GM23248 (cell line): ENCODE measurements around the gene ARHGAP24. TPM values are rescaled to one million over a fixed set of nuclear protein-coding genes. Genes with fewer than 3 reads are reported as not detected.

ENCODE experiments used
- DNase-seq: peaks from one replicate; pipeline ENCODE4 v3.0.0-alpha.2; 2015
- H2AFZ ChIP-seq: fragments of 200-600 bp; sonication (generic); 2 replicates; pipeline ENCODE4 v1.6.1; 2016; ENCODE audit warnings: antibody characterized with exemption
- H3F3A ChIP-seq: fragments of 200-600 bp; sonication (generic); 2 replicates; pipeline ENCODE4 v1.6.1; 2016; ENCODE audit warnings: mild to moderate bottlenecking, antibody characterized with exemption, mixed run types; ENCODE audit not compliant: insufficient read depth
- H3K27ac ChIP-seq: fragments of 200-600 bp; sonication (generic); 2 replicates; pipeline ENCODE4 v1.5.1; 2016; ENCODE audit warnings: mild to moderate bottlenecking
- H3K27me3 ChIP-seq: fragments of 200-600 bp; sonication (generic); replicated peaks from 2 replicates; pipeline ENCODE4 v1.6.1; 2016; ENCODE audit warnings: mild to moderate bottlenecking; ENCODE audit not compliant: insufficient read depth
- H3K36me3 ChIP-seq: fragments of 200-600 bp; sonication (generic); 2 replicates; pipeline ENCODE4 v1.6.1; 2016; ENCODE audit warnings: low read depth, mild to moderate bottlenecking
- H3K4me1 ChIP-seq: fragments of 200-600 bp; sonication (generic); 2 replicates; pipeline ENCODE4 v1.6.1; 2016; ENCODE audit warnings: mild to moderate bottlenecking; ENCODE audit not compliant: insufficient read depth
- H3K4me2 ChIP-seq: fragments of 200-600 bp; sonication (generic); one replicate; pipeline ENCODE4 v1.6.1; 2016; ENCODE audit warnings: mild to moderate bottlenecking; ENCODE audit not compliant: unreplicated experiment
- H3K4me3 ChIP-seq: fragments of 200-600 bp; sonication (generic); 2 replicates; pipeline ENCODE4 v1.5.1; 2016; ENCODE audit warnings: mild to moderate bottlenecking
- H3K79me2 ChIP-seq: fragments of 200-600 bp; sonication (generic); 2 replicates; pipeline ENCODE4 v1.6.1; 2016; ENCODE audit warnings: mild to moderate bottlenecking; ENCODE audit not compliant: insufficient read depth
- H3K9ac ChIP-seq: fragments of 200-600 bp; sonication (generic); 2 replicates; pipeline ENCODE4 v1.6.1; 2016; ENCODE audit warnings: mild to moderate bottlenecking
- H3K9me2 ChIP-seq: fragments of 200-600 bp; sonication (generic); 2 replicates; pipeline ENCODE4 v1.6.1; 2016; ENCODE audit warnings: mixed run types, mild to moderate bottlenecking, moderate library complexity; ENCODE audit not compliant: insufficient read depth
- H3K9me3 ChIP-seq: fragments of 200-600 bp; sonication (generic); one replicate; pipeline ENCODE4 v1.6.1; 2017; ENCODE audit warnings: low read depth
- H4K20me1 ChIP-seq: fragments of 200-600 bp; sonication (generic); 2 replicates; pipeline ENCODE4 v1.6.0; 2016; ENCODE audit not compliant: insufficient read depth
- EZH2 ChIP-seq: fragments of 200-600 bp; sonication (generic); IDR thresholded peaks from 2 replicates; pipeline ENCODE4 v1.6.1; 2018; ENCODE audit warnings: antibody characterized with exemption, mild to moderate bottlenecking; ENCODE audit not compliant: insufficient read depth, poor library complexity, severe bottlenecking
- EZH2phosphoT487 ChIP-seq: fragments of 200-600 bp; sonication (generic); IDR thresholded peaks from 2 replicates; pipeline ENCODE4 v1.6.1; 2018; ENCODE audit warnings: antibody characterized with exemption, moderate library complexity, mild to moderate bottlenecking, low read depth; ENCODE audit not compliant: insufficient read depth
- WGBS, 2 experiments: methylation state at CpG; one replicate each; pipeline ENCODE4 v1.1.6; 2015 to 2017; ENCODE audit warnings: low lambda C conversion rate in 2 of 2, low coverage in 1 of 2; ENCODE audit errors: missing lambda C conversion rate in 2 of 2; 5-methylcytosine and 5-hydroxymethylcytosine counted together
- in situ Hi-C: fragments of 300-500 bp; cut with MboI; formaldehyde crosslinking; loops from 2 replicates; pipeline ENCODE4 v1.15.0; 2020
- polyA plus RNA-seq: library from polyadenylated mRNA; unstranded; fragments of >200 nt; fragmentation: Nextera tagmentation; extraction: Ambion mirVana; gene quantifications from 2 replicates; pipeline ENCODE4 v1.2.1, GENCODE V29; 2016
- total RNA-seq: library from RNA; depleted of rRNA; stranded (reverse); fragments of >200 nt; shearing (Covaris generic); gene quantifications from 2 replicates; pipeline ENCODE4 v1.2.3, GENCODE V29; 2014

The ARHGAP24 gene
- total and polyA plus RNA-seq, 2 experiments from 2014 or later = 24.1 to 31.6 TPM

- H2AFZ ChIP-seq = no peak overlapping the region
- no peak overlapping the region for H3K4me2 ChIP-seq
- no peak for DNase-seq
- in situ Hi-C loops = loop anchor here (25.0 kb wide), 1 partner anchor 833 kb away; no protein-coding TSS in a partner anchor
- peaks cover 41% of the 10 kb centered on the region for H3K79me2 ChIP-seq
- no peaks in the 10 kb centered on the region for H3K9me2 ChIP-seq
- H3K9me3 ChIP-seq = no peaks in the 10 kb centered on the region
- H3K4me3 ChIP-seq = no peak overlapping the region
- WGBS, 2 experiments = 67 to 68% methylated on average over 2 of the region's 2 CpGs
- H3K36me3 ChIP-seq = peaks cover 14% of the 10 kb centered on the region; the same call in 1 of the 2 replicates
- no peak overlapping the region for H3K9ac ChIP-seq
- no peaks in the 10 kb centered on the region for H3K27me3 ChIP-seq
- H3K4me1 ChIP-seq = peaks cover 63% of the 10 kb centered on the region
- TF ChIP-seq EZH2 (no peak), EZH2phosphoT487 (no peak)
- H4K20me1 ChIP-seq = no peaks in the 10 kb centered on the region
- no peak overlapping the region for H3K27ac ChIP-seq
- peaks cover 41% of the 10 kb centered on the region for H3F3A ChIP-seq
Observed at GRCh38 chr4:85970535-85970934, 495.6 kb downstream of the ARHGAP24 start.

GRCh38 chr4:85979276-85979675 is 504.3 kb downstream of the ARHGAP24 start:
- Histone ChIP-seq H3K9ac (no peak overlapping the region), H3F3A (no peaks in the 10 kb centered on the region), H3K4me2 (no peak overlapping the region), H4K20me1 (no peaks in the 10 kb centered on the region), H3K9me3 (no peaks in the 10 kb centered on the region), H3K36me3 (peaks cover 32% of the 10 kb centered on the region), H3K27ac (no peak overlapping the region), H3K9me2 (no peaks in the 10 kb centered on the region), H3K4me3 (no peak overlapping the region), H3K79me2 (0 out of 2 replicates have a peak, but pooled peaks cover 6% of the 10 kb centered on the region), H3K4me1 (no peaks in the 10 kb centered on the region), H2AFZ (no peak overlapping the region), H3K27me3 (no peaks in the 10 kb centered on the region)
- TF ChIP-seq EZH2 = no peak
- no peak for TF ChIP-seq EZH2phosphoT487
- WGBS, 2 experiments = 91 to 100% methylated on average over 3 of the region's 3 CpGs
- in situ Hi-C loops = no loop called here
- no peak for DNase-seq

- peak; percentile 27 for DNase-seq
- Histone ChIP-seq H3K27ac (no peak overlapping the region), H3K27me3 (no peaks in the 10 kb centered on the region), H2AFZ (no peak overlapping the region), H3F3A (no peaks in the 10 kb centered on the region; the same call in 1 of the 2 replicates), H3K4me2 (no peak overlapping the region), H3K9ac (no peak overlapping the region), H3K4me1 (0 out of 2 replicates have a peak, but pooled peaks cover 4% of the 10 kb centered on the region), H4K20me1 (no peaks in the 10 kb centered on the region), H3K9me3 (no peaks in the 10 kb centered on the region), H3K36me3 (0 out of 2 replicates have a peak, but pooled peaks cover 21% of the 10 kb centered on the region), H3K79me2 (no peaks in the 10 kb centered on the region), H3K9me2 (no peaks in the 10 kb centered on the region), H3K4me3 (no peak overlapping the region)
- TF ChIP-seq EZH2 (no peak), EZH2phosphoT487 (no peak)
- 82 to 96% methylated on average over 1 of the region's 1 CpG for WGBS, 2 experiments
- in situ Hi-C loops = no loop called here
Observed at GRCh38 chr4:85986266-85986665, 511.3 kb downstream of the ARHGAP24 start.

- Histone ChIP-seq H3K4me3 (no peak overlapping the region), H3K9me3 (no peaks in the 10 kb centered on the region), H3K27me3 (no peaks in the 10 kb centered on the region), H3F3A (no peaks in the 10 kb centered on the region; the same call in 1 of the 2 replicates), H3K4me1 (no peaks in the 10 kb centered on the region), H3K79me2 (peaks cover 7% of the 10 kb centered on the region; the same call in 1 of the 2 replicates), H3K4me2 (no peak overlapping the region), H3K27ac (no peak overlapping the region), H3K9me2 (no peaks in the 10 kb centered on the region), H3K36me3 (peaks cover 16% of the 10 kb centered on the region; the same call in 1 of the 2 replicates), H3K9ac (no peak overlapping the region), H4K20me1 (no peaks in the 10 kb centered on the region), H2AFZ (no peak overlapping the region)
- DNase-seq = no peak
- WGBS, 2 experiments = 90 to 95% methylated on average over 2 of the region's 2 CpGs
- TF ChIP-seq EZH2 = no peak
- TF ChIP-seq EZH2phosphoT487 = no peak
- in situ Hi-C loops = no loop called here
Observed at GRCh38 chr4:85993641-85994040, 518.7 kb downstream of the ARHGAP24 start.
